Measurements from ENCODE around the gene TRAK1.

Gene TRAK1

DNA sequence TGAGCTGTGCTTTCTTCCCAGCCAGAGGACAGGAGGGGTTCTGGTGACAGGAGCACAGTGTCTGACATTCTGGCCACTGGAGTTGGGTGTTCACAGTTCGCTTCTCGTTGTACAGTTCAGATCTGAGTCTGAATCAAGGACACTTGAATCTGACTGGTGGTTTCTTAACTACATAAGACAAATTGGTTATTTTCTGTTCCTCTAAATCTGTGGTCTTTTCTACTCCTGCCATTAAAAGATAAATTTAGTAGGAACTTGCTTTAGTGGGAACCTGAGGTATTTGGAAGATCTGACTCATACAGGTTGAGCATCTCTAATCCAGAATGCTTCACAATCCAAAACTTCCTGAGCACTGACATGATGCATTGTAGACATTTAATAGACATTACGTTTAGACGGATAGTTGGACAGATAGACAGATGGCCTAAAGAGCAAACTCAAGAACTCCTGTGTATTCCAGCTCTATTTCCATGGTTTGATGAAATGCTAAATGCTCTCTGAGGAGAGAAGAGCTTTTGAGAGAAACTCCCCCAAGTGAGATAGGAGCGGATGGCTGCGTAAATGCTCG is 103.9 kb downstream of the TRAK1 start:
- Histone ChIP-seq H3K27me3 (ENCODE audit: insufficient read depth, low read length) (no peaks in the 10 kb centered on the region), H3K4me3 (ENCODE audit: low read length) (no peak overlapping the region), H3K4me1 (ENCODE audit: insufficient read depth, low read length) (no peaks in the 10 kb centered on the region), H3K36me3 (ENCODE audit: insufficient read depth, low read length) (peaks cover 69% of the 10 kb centered on the region), H3K9me3 (ENCODE audit: low read length) (no peaks in the 10 kb centered on the region), H2AFZ (ENCODE audit: low read depth, low read length) (no peak overlapping the region)

DNA sequence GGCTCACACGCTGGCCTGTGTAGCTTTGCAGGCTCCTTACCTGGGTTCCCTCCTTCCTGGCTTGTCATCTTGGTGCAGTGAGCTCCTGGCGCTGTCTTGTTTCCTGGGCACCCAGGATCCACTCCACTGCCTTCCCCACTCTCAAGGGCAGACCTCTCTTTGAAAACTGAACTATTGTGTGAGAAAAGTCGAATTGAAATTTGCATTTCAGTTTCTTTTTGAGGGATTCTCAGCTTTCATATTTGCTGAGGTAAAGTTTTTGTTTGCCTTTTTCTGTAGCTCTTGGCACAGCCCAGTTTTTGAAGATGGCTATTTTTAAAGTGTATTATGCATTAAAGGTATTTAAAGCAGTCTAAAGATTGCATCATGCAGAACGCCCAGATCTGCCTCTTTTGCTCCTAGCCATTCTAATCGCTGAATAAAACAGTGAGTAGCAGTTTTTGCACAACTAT is 104.7 kb downstream of the TRAK1 start:
- peaks cover 78% of the 10 kb centered on the region for H3K36me3 ChIP-seq (ENCODE audit: insufficient read depth, low read length)
- H3K4me1 ChIP-seq (ENCODE audit: insufficient read depth, low read length): no peaks in the 10 kb centered on the region
- no peak overlapping the region for H2AFZ ChIP-seq (ENCODE audit: low read depth, low read length)
- no peak overlapping the region for H3K4me3 ChIP-seq (ENCODE audit: low read length)
- H3K9me3 ChIP-seq (ENCODE audit: low read length): no peaks in the 10 kb centered on the region
- no peaks in the 10 kb centered on the region for H3K27me3 ChIP-seq (ENCODE audit: insufficient read depth, low read length)

DNA sequence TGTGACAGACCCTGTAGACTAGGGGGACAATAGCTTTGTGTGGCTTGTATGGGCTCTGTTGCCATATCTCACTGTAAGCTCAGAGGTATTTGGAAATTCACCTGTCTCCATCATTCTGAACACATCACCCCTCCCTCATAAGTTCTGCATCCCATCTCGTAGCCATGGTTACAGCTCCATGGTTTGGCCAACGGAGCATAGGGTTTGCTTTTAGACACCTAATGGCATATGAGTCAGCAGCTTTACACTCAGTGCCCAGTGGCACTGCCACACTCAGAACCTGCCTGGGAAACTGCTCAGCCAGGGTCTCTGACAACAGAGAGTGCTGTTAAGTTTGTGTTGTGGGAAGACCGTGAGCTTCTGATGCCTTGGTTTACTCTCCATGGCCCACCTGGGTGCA is 107.6 kb downstream of the TRAK1 start:
- Histone ChIP-seq H3K4me3 (ENCODE audit: low read length) (no peak overlapping the region), H3K4me1 (ENCODE audit: insufficient read depth, low read length) (no peaks in the 10 kb centered on the region), H2AFZ (ENCODE audit: low read depth, low read length) (no peak overlapping the region), H3K27me3 (ENCODE audit: insufficient read depth, low read length) (no peaks in the 10 kb centered on the region), H3K9me3 (ENCODE audit: low read length) (no peaks in the 10 kb centered on the region), H3K36me3 (ENCODE audit: insufficient read depth, low read length) (peaks cover 91% of the 10 kb centered on the region)

DNA sequence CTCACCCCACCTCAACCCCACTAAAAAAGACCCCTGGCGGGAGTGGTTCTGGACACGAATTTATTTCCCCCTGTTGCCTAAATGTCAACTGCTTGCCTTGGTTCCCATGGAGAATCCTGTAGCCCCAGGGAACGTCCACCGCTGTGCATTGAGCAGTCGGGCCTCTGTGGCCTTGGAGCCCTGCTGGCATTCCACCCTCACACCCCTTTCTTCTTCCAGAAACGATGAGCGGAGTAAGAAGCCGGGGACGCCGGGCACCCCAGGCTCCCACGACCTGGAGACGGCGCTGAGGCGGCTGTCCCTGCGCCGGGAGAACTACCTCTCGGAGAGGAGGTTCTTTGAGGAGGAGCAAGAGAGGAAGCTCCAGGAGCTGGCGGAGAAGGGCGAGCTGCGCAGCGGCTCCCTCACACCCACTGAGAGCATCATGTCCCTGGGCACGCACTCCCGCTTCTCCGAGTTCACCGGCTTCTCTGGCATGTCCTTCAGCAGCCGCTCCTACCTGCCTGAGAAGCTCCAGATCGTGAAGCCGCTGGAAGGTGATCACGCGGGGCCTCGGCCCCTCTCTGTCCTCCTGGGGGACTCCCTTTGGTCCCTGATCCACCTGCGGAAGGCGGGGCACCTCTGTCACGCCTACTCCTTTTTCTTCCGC is 111.2 kb downstream of the TRAK1 start:
- no peaks in the 10 kb centered on the region for H3K27me3 ChIP-seq (ENCODE audit: insufficient read depth, low read length)
- H3K4me1 ChIP-seq (ENCODE audit: insufficient read depth, low read length): no peaks in the 10 kb centered on the region
- H2AFZ ChIP-seq (ENCODE audit: low read depth, low read length): no peak overlapping the region
- H3K36me3 ChIP-seq (ENCODE audit: insufficient read depth, low read length): peaks cover 94% of the 10 kb centered on the region
- H3K9me3 ChIP-seq (ENCODE audit: low read length): no peaks in the 10 kb centered on the region
- no peak overlapping the region for H3K4me3 ChIP-seq (ENCODE audit: low read length)

DNA sequence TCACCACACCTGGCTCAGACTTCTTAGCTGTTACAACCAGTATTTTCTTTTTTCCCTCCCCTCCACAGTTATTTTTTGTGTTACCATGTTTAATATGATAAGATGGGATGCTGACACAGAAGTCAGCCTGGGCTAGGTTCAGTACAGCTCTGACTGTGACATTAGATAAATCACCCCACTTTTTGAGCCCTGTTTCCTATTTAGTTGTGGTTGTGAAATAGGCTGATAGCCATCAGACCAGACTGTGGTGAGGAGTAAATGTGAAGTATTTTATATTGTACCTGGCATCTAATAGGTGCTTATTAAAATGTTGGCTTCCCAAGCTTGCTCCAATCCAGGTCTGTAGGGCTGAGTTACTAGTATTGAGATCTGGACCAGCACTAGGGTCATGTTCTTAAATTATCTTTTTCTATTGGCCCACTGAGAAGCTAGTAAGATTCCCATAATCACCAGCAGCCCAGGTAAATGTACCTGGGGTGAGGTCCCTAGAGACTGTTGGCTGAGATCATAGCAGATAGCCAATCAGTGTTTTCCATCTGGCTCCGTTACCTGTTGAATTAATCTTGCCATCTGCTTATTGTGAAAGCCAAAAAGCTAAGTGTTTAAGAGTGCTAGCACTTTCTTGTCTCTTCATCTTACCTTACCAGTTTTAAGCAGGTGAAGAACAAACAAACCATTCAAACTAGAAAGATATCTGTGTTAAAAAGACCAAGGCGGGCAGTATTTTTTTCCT is 113.9 kb downstream of the TRAK1 start:
- H3K4me3 ChIP-seq (ENCODE audit: low read length): no peak overlapping the region
- H2AFZ ChIP-seq (ENCODE audit: low read depth, low read length): no peak overlapping the region
- H3K4me1 ChIP-seq (ENCODE audit: insufficient read depth, low read length): no peaks in the 10 kb centered on the region
- H3K27me3 ChIP-seq (ENCODE audit: insufficient read depth, low read length): no peaks in the 10 kb centered on the region
- peaks cover 5% of the 10 kb centered on the region for H3K9me3 ChIP-seq (ENCODE audit: low read length)
- H3K36me3 ChIP-seq (ENCODE audit: insufficient read depth, low read length): peaks cover 94% of the 10 kb centered on the region

DNA sequence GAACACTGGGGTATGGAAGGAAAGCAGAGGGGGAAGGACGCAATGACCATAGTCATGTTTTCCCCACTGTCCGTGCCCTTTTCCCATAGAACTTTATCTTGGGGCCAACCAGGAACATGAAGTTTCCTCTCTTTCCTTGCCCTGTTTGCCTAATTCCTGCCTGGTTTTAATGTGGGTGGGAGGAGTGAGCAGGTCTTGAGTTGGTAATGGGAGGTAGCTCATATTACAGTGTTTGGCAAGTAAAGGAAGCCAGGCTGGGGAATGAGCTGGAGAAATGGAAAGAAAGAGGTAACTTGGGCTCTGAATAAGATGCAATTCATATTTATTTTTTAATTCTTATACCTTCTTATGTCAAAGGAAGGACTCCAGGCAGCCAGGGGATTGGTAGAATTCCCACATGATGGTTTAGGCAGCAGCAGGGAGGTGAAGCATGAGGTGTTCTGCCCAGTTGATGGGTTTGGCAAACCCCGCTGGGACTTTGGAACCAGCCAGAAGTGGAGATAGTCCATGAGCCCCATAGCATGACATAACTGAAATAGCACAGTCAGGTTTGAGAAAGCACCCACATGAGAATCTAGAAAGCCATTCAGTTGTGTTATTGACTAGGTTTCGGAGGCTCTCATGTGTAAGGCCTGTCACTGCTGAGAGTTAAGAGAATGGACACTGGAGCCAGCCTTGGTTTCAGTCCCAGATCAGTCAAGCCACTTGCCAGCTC is 114.8 kb downstream of the TRAK1 start:
- H2AFZ ChIP-seq (ENCODE audit: low read depth, low read length): no peak overlapping the region
- peaks cover 94% of the 10 kb centered on the region for H3K36me3 ChIP-seq (ENCODE audit: insufficient read depth, low read length)
- H3K27me3 ChIP-seq (ENCODE audit: insufficient read depth, low read length): no peaks in the 10 kb centered on the region
- no peaks in the 10 kb centered on the region for H3K4me1 ChIP-seq (ENCODE audit: insufficient read depth, low read length)
- H3K4me3 ChIP-seq (ENCODE audit: low read length): no peak overlapping the region
- H3K9me3 ChIP-seq (ENCODE audit: low read length): peaks cover 5% of the 10 kb centered on the region

DNA sequence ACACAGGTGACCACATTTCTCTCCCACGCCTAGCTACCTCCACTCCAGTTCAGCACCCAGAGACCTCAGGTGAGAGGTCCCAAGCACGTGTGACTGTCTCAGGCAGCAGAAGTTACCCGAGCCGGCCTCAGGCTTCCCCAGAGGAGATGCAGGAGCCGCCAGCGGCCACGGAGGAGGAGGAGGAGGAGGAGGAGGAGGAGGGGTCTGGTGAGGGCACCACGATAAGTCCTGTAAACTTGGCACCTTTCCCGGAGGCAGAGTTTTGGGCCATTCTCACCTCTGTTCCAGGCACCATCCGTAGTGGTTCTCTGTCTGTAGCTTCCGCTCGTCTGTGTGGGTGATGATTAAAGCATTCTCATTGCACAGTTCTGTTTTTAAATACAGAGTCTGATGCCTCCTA is 118.8 kb downstream of the TRAK1 start:
- Histone ChIP-seq H3K4me1 (ENCODE audit: insufficient read depth, low read length) (no peaks in the 10 kb centered on the region), H3K27me3 (ENCODE audit: insufficient read depth, low read length) (no peaks in the 10 kb centered on the region), H3K9me3 (ENCODE audit: low read length) (peaks cover 5% of the 10 kb centered on the region), H3K4me3 (ENCODE audit: low read length) (no peak overlapping the region), H3K36me3 (ENCODE audit: insufficient read depth, low read length) (peaks cover 82% of the 10 kb centered on the region), H2AFZ (ENCODE audit: low read depth, low read length) (no peak overlapping the region)

DNA sequence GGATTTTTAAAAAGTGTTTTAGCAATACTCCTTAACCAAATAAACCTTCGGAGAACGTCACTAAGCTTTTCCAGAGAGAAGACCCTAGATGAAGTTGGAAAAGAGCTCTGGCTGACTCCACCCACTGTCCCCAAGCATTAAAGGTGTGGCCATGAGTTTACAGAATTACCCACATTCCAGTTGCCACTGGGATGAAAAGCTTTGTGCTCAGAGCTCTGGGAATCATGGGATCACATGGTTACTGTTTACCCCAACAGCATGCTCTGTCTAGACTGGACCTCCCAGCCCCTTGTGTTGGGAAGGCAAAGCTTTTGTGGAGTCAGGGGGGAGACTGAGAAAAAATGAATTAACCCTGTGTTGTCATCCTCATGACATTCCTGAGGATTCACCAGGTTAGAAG is 119.6 kb downstream of the TRAK1 start:
- H3K4me3 ChIP-seq (ENCODE audit: low read length): no peak overlapping the region
- H3K9me3 ChIP-seq (ENCODE audit: low read length): peaks cover 5% of the 10 kb centered on the region
- H3K27me3 ChIP-seq (ENCODE audit: insufficient read depth, low read length): no peaks in the 10 kb centered on the region
- H2AFZ ChIP-seq (ENCODE audit: low read depth, low read length): no peak overlapping the region
- peaks cover 80% of the 10 kb centered on the region for H3K36me3 ChIP-seq (ENCODE audit: insufficient read depth, low read length)
- H3K4me1 ChIP-seq (ENCODE audit: insufficient read depth, low read length): no peaks in the 10 kb centered on the region

DNA sequence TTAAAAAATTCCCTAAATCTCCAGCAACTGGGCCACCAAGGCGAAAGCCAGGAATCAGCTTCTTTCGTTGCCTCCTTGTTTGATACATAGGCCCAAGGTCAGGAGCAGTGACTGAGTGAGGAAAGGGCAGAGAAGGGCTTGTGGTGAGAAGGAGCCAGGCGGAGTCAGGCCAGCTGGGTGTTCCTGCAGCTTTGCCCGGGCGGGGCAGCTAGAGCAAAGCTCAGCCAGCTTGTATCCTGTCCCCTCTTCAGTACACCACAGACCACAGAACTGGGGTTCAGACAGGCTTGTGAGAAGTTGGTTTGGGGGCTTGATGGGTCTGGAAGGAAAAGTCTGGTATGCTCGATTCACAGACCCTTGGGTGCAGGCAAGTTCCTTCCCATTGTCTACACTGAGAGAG is 122.3 kb downstream of the TRAK1 start:
- no peak overlapping the region for H3K4me3 ChIP-seq (ENCODE audit: low read length)
- H3K36me3 ChIP-seq (ENCODE audit: insufficient read depth, low read length): peaks cover 72% of the 10 kb centered on the region
- no peaks in the 10 kb centered on the region for H3K4me1 ChIP-seq (ENCODE audit: insufficient read depth, low read length)
- no peaks in the 10 kb centered on the region for H3K27me3 ChIP-seq (ENCODE audit: insufficient read depth, low read length)
- H2AFZ ChIP-seq (ENCODE audit: low read depth, low read length): no peak overlapping the region
- H3K9me3 ChIP-seq (ENCODE audit: low read length): no peaks in the 10 kb centered on the region

DNA sequence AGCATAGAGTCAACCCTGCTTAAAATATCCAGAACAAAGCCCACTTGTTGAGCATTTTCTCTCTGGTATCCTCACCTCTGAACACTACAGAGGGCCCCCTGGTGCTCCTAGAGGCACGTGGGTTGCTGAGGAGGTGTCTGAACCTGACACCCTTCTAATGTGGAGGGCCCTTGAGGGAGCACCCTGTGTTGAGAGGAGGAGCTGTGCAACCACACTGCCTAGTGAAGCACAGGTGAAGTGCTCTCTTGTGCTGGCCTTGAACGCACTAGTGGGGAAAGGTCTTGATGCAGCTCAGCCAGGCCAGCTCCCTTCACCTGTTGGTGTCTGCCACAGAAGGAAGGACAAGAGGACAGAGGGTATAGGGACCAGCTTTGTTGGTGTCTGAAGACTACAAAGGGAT is 122.9 kb downstream of the TRAK1 start:
- Histone ChIP-seq H3K4me1 (ENCODE audit: insufficient read depth, low read length) (no peaks in the 10 kb centered on the region), H2AFZ (ENCODE audit: low read depth, low read length) (no peak overlapping the region), H3K27me3 (ENCODE audit: insufficient read depth, low read length) (no peaks in the 10 kb centered on the region), H3K36me3 (ENCODE audit: insufficient read depth, low read length) (peaks cover 70% of the 10 kb centered on the region), H3K9me3 (ENCODE audit: low read length) (no peaks in the 10 kb centered on the region), H3K4me3 (ENCODE audit: low read length) (no peak overlapping the region)

DNA sequence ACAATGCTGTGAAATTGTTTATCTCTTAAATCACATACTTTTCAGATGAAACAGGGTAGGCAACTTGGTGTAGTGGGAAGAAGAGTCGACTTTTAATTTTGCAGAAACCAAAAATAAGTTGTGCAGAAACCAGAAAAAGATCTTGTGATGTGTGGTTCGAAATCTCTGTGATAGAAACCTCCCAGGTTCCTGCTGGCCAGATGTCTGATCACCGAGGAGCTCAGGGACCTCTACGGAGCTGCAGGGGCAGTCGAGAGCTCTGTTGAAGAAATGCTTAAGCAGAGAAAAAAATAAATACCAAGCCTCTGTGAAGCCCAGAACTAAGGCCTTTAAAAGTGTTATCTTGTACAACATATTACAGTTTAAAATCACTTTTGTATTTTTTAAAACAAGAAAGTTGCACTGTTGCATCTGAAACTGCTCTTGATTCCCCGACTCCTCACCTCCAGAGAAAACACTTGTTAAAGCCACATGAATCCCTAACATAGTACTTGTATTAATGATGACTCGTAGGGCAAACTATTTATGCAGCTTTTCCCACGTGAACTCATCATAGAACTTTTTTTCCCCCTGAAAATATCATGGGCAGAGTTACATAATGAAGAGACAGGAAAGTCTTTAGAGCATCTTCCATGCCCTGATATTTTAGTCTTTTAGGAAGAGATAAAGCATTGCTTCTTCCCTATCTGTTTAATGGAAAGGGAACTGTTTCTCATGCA is 123.6 kb downstream of the TRAK1 start:
- Histone ChIP-seq H2AFZ (ENCODE audit: low read depth, low read length) (no peak overlapping the region), H3K9me3 (ENCODE audit: low read length) (no peaks in the 10 kb centered on the region), H3K36me3 (ENCODE audit: insufficient read depth, low read length) (peaks cover 69% of the 10 kb centered on the region), H3K4me1 (ENCODE audit: insufficient read depth, low read length) (no peaks in the 10 kb centered on the region), H3K27me3 (ENCODE audit: insufficient read depth, low read length) (no peaks in the 10 kb centered on the region), H3K4me3 (ENCODE audit: low read length) (no peak overlapping the region)

DNA sequence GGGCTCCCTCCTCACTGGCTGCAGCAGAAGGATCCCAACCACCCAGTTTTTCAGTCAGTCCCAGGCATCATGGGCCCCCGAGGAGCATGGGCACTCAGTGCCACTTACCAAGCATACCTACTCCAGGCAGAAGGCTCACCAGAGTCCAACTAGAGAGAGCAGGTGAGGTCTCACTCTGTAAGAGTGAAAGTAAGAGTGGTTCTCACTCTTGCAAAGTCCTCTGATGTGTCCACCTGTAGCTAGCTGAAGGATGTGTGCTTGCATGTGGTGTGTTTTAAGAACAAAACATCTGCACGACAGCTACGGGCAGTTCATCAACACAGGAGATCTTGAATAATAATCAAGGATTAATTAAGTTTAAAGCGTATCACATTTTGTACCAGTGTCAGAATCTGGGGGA is 125.1 kb downstream of the TRAK1 start:
- Histone ChIP-seq H3K9me3 (ENCODE audit: low read length) (no peaks in the 10 kb centered on the region), H3K4me1 (ENCODE audit: insufficient read depth, low read length) (no peaks in the 10 kb centered on the region), H3K36me3 (ENCODE audit: insufficient read depth, low read length) (peaks cover 59% of the 10 kb centered on the region), H3K27me3 (ENCODE audit: insufficient read depth, low read length) (no peaks in the 10 kb centered on the region), H3K4me3 (ENCODE audit: low read length) (no peak overlapping the region), H2AFZ (ENCODE audit: low read depth, low read length) (no peak overlapping the region)
